GM12892 (cell line): ENCODE data around the gene ZNF324.

Source experiments
- DNase-seq: peaks from one replicate; pipeline ENCODE4 v3.0.0; 2011; ENCODE audit not compliant: insufficient read length
- FAIRE-seq: peaks from 2 replicates; lab custom pipeline; 2011; peaks lifted over from hg19 to GRCh38; lab: Jason Lieb, UNC
- POLR2A ChIP-seq: IDR thresholded peaks from 2 replicates; pipeline ENCODE4 v1.6.1; 2011; ENCODE audit warnings: low read depth, low read length, control low read depth
- POLR2AphosphoS5 ChIP-seq: IDR thresholded peaks from 2 replicates; pipeline ENCODE4 v1.6.1; 2011; ENCODE audit warnings: low read depth, low read length, control low read depth
- TAF1 ChIP-seq: IDR thresholded peaks from 2 replicates; pipeline ENCODE4 v1.6.1; 2011; ENCODE audit warnings: low read depth, mild to moderate bottlenecking, control low read depth, low read length, borderline replicate concordance

The ZNF324 gene

DNA sequence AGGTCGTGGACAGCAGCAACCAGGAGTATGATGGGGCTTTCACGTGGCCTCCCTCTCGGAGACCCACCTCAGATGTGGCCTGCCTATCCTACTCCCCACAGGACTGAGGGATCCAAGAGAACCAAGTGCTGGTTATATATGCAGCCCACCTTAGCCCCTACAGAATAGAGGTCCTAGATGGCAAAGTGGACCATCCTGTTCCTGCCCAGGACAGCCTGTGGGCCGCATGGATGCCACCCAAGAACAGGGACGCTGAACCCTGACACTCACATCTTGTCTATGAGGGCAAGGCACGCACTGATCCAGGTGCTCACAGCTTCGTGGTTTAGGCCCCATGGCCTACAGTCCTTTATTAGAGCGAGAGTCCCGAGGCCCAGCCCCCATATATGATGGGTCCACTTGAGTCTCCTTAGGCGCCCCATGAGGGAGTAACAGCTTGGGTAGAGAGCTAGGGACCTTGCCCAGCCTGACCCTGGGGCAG is 46.4 kb downstream of the ZNF324 start:
- no peak for TF ChIP-seq POLR2A
- TF ChIP-seq TAF1, result no peak
- no peak for TF ChIP-seq POLR2AphosphoS5
- no peak for DNase-seq
- FAIRE-seq, result no peak

DNA sequence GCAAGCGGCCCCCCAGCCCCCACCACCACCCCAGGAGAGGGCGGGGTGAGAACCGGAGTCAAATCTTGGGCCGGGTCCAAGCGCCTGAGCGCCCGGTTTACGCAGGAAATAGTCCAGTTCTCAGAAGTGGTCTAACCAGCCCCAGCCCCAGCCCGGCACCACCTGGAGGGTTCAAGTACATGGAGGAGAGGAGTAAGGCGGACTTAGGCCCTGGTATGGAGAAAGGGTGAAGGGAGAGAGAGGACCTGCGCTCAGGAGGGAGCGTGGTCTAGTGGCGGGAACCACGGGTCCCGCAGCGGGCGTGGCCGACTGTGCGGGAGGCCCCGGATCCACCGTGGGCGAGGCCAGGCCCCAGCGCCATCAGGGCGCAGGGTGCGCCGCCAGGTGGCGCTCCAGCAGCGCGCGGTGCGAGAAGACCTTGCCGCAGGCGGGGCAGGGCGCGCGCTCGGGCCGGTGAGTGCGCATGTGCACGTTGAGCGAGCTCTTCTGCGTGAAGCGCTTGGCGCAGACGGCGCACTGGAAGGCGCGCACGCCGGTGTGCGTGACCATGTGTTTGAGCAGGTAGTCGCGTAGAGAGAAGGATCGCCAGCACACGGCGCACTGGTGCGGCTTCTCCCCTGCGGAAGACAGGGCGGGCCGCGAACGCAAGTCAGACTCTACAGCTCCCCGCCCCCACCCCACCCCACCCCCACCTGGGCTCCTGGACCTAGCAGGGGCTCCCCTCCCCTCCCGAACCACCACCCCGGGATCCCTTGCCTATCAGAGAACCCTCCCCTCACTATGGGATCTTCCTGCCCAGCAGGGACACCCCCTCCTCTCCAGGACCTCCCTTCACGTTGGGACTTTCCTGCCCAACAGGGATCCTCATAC is 47.0 kb downstream of the ZNF324 start:
- TF ChIP-seq POLR2AphosphoS5 (peak; percentile 86), POLR2A (peak; percentile 93), TAF1 (peak; percentile 28; the same call in 1 of the 2 replicates)
- FAIRE-seq (peak; percentile 100), DNase-seq (peak; percentile 98)

DNA sequence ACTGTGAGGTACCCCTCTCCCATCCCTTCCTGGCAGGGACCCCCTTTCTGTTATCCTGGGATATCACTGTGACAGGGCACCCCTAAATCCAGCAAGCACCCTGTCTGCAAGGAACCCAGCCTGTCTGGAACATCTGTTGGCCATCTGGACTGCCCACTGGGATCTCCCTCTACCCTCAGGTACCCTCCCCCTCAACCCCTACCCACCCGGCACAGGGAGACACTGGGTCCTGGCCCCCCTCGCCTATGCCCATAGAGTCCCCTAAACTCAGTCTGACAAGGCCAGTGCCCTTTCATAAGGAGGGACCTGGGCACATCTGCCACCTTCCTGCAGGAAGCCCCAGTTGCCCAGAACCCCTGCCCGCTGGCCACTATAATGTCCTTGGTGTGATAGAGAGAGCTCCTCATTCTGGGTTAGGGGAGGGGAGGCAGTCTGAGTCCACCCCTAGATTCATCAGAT is 47.7 kb downstream of the ZNF324 start:
- no peak for TF ChIP-seq POLR2AphosphoS5
- DNase-seq, result no peak
- no peak for FAIRE-seq

GRCh38 chr19:58515259-58515658 is 48.4 kb downstream of the ZNF324 start:
- FAIRE-seq, result no peak
- DNase-seq, result no peak
- TF ChIP-seq TAF1, result no peak
- no peak for TF ChIP-seq POLR2A
- TF ChIP-seq POLR2AphosphoS5, result no peak

GRCh38 chr19:58516246-58516836 is 49.5 kb downstream of the ZNF324 start:
- TF ChIP-seq POLR2AphosphoS5 (no peak), TAF1 (no peak), POLR2A (no peak)
- FAIRE-seq, result no peak
- DNase-seq, result no peak

- DNase-seq (no peak), FAIRE-seq (no peak)
- TF ChIP-seq POLR2AphosphoS5, result no peak
- no peak for TF ChIP-seq POLR2A
- no peak for TF ChIP-seq TAF1
These were observed 50.3 kb downstream of the ZNF324 start for GRCh38 chr19:58516964-58517833.

GRCh38 chr19:58518256-58519086 is 51.6 kb downstream of the ZNF324 start:
- DNase-seq (no peak), FAIRE-seq (peak; percentile 36)
- no peak for TF ChIP-seq TAF1
- TF ChIP-seq POLR2A, result no peak
- no peak for TF ChIP-seq POLR2AphosphoS5

GRCh38 chr19:58519087-58519354 is 52.1 kb downstream of the ZNF324 start:
- TF ChIP-seq POLR2AphosphoS5, result 0 out of 2 replicates have a peak, but pooled peaks have one; percentile 1
- no peak for TF ChIP-seq TAF1
- DNase-seq, result no peak
- FAIRE-seq, result peak; percentile 73

- DNase-seq (peak; percentile 79), FAIRE-seq (peak; percentile 93)
- TF ChIP-seq TAF1, result no peak; the same call in 1 of the 2 replicates
- peak; percentile 76 for TF ChIP-seq POLR2A
- peak; percentile 82 for TF ChIP-seq POLR2AphosphoS5
These were observed 52.7 kb downstream of the ZNF324 start, which contains the start of gene ZBTB45 for GRCh38 chr19:58519355-58520256. TSS of gene ZBTB45 (minus strand) at chr19:58519810. CDS start at chr19:58517673, 2,137 bp downstream.

DNA sequence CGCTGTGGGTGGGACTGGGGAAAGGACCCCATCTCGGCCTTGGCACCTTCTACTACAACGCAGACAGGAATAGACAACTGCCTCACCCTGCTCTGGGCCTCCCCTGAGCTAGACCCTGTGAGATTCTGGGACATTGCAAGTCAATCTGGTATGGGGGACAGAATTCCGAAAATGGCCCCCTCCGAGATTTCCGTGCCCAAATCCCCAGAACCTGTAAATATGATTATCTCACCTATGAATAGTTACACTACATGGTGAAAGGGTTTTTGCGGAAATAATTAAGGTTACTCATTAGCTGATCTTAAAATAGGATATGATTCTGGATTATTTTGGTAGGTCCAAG is 53.3 kb downstream of the ZNF324 start:
- DNase-seq, result no peak
- TF ChIP-seq POLR2AphosphoS5 (no peak), POLR2A (no peak), TAF1 (no peak)
- no peak for FAIRE-seq
